NK-92 (cell line): Measurements from ENCODE around the gene MAP3K3.

Experiments used
- DNase-seq: peaks from one replicate; lab custom pipeline; 2025; ENCODE audit not compliant: unreplicated experiment; lab: John Stamatoyannopoulos, UW

The MAP3K3 gene

GRCh38 chr17:63622574-63623390, 565 bp downstream of the MAP3K3 start:
- no peak for DNase-seq

- no peak for DNase-seq
Observed at GRCh38 chr17:63623786-63624530, 1.7 kb downstream of the MAP3K3 start.

GRCh38 chr17:63624531-63624880, 2.3 kb downstream of the MAP3K3 start:
- no peak for DNase-seq

- DNase-seq, result no peak
Observed at GRCh38 chr17:63626551-63627180, 4.4 kb downstream of the MAP3K3 start.

- DNase-seq, result no peak
Observed at GRCh38 chr17:63629627-63630026, 7.4 kb downstream of the MAP3K3 start.

- DNase-seq, result no peak
Observed at GRCh38 chr17:63631062-63631461, 8.8 kb downstream of the MAP3K3 start.

- DNase-seq, result no peak
Observed at GRCh38 chr17:63631626-63632025, 9.4 kb downstream of the MAP3K3 start.

- DNase-seq, result no peak
Observed at GRCh38 chr17:63633742-63634141, 11.5 kb downstream of the MAP3K3 start.

- no peak for DNase-seq
Observed at GRCh38 chr17:63634163-63634562, 11.9 kb downstream of the MAP3K3 start.

GRCh38 chr17:63634816-63635215, 12.6 kb downstream of the MAP3K3 start:
- DNase-seq, result no peak

- no peak for DNase-seq
Observed at GRCh38 chr17:63635290-63635689, 13.1 kb downstream of the MAP3K3 start.

GRCh38 chr17:63635787-63636186, 13.6 kb downstream of the MAP3K3 start:
- DNase-seq, result no peak

- no peak for DNase-seq
Observed at GRCh38 chr17:63639125-63639524, 16.9 kb downstream of the MAP3K3 start.

- DNase-seq, result no peak
Observed at GRCh38 chr17:63640038-63640437, 17.8 kb downstream of the MAP3K3 start.

GRCh38 chr17:63641692-63642448, 19.7 kb downstream of the MAP3K3 start:
- no peak for DNase-seq

- no peak for DNase-seq
Observed at GRCh38 chr17:63644846-63645245, 22.6 kb downstream of the MAP3K3 start.

GRCh38 chr17:63645775-63646487, 23.7 kb downstream of the MAP3K3 start:
- no peak for DNase-seq

GRCh38 chr17:63646488-63646806, 24.2 kb downstream of the MAP3K3 start:
- DNase-seq, result no peak

GRCh38 chr17:63647065-63647725, 25.0 kb downstream of the MAP3K3 start:
- no peak for DNase-seq

GRCh38 chr17:63647936-63648335, 25.7 kb downstream of the MAP3K3 start:
- DNase-seq, result no peak
